ENCODE data around the gene MCRIP2.

The MCRIP2 gene

DNA sequence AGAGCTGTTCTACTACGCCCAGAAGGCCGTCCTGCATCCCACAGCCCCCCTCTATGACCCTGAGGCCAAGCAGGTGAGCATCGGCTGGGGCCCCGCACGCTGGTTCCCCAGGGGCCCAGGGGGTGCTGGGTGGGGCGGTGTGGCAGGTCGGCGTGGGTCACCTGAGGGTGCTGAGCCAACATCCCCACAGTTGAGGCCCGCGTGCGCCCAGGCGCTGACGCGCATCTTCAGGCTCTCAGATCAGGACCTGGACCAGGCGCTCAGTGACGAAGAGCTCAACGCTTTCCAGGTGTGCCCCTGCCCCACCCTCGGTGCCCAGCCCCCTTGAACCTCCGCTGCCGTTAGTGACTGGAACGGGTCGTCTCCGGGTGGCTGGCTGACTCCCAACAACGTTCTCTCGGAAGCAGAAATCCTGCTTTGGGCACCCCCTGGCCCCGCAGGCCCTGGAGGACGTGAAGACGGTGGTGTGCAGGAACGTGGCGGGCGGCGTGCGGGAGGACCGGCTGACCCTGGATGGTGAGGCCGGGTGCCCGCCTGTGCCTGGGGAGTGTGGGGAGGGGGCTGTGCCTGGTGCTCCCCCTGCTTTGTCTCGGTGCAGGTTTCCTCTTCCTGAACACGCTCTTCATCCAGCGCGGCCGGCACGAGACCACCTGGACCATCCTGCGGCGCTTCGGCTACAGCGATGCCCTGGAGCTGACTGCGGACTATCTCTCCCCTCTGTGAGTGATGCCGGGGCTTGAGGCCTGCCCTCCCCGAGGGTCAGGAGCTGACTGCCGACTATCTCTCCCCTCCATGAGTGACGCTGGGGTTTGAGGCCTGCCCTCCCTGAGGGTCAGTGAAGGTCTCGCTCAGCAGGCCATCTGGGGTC is 29.1 kb downstream of the MCRIP2 start:
- no peak for DNase-seq (ENCODE audit: low read depth)

DNA sequence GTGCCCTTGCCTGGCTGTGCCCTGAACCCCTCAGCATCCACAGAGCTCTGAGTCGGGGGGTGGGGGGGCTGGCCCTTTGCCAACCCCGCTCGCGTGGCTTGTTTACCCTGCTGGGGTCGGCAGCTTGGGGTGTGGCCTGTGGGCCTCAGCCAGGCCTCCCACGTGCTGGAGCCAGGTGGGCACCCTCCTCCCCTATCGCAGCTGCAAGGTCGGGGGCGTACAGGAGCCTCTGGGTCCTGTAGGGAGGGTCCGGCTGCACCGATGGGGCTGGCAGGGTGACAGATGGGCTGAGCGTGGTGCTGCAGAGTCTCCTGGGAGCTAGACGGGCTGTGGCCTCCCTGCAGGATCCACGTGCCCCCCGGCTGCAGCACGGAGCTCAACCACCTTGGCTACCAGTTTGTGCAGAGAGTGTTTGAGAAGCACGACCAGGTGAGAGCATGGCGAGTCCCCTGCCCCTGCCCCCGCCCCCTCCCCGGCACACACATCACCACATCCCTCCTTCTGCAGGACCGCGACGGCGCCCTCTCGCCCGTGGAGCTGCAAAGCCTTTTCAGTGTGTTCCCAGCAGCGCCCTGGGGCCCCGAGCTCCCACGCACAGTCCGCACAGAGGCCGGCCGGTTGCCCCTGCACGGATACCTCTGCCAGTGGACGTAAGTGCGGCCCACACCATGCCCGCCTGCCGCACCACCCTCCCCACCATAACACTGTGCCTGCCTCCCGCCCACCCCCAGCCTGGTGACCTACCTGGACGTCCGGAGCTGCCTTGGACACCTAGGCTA is 29.9 kb downstream of the MCRIP2 start:
- DNase-seq (ENCODE audit: low read depth) = no peak

DNA sequence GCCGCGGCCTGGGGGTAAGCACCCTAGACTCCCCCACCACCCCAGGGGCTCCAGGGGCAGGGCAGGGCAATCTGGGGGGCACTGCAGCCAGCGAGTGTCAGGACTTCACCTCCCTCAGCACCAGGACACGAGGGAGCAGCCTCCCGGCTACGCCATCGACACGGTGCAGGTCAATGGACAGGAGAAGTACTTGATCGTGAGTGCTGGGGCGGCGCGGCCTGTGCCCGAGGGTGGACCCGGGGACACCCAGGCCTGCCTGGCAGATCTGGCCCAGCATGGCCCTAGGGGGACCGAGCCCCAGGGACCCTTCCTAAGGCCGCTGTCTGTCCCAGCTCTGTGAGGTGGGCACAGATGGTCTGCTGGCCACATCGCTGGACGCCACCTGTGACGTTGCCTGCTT is 30.7 kb downstream of the MCRIP2 start:
- no peak for DNase-seq (ENCODE audit: low read depth)

DNA sequence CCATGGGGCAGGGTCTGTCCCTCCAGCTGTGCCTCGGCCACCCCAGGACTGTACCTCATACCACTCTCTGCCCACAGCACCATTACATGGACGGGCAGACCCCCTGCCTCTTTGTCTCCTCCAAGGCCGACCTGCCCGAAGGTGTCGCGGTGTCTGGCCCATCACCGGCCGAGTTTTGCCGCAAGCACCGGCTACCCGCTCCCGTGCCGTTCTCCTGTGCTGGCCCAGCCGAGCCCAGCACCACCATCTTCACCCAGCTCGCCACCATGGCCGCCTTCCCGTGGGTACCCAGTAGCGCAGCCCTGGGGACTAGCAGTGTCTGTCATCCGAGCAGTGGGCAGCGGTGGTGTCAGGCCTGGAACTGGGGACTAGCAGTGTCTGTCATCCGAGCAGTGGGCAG is 31.2 kb downstream of the MCRIP2 start:
- no peak for DNase-seq (ENCODE audit: low read depth)

DNA sequence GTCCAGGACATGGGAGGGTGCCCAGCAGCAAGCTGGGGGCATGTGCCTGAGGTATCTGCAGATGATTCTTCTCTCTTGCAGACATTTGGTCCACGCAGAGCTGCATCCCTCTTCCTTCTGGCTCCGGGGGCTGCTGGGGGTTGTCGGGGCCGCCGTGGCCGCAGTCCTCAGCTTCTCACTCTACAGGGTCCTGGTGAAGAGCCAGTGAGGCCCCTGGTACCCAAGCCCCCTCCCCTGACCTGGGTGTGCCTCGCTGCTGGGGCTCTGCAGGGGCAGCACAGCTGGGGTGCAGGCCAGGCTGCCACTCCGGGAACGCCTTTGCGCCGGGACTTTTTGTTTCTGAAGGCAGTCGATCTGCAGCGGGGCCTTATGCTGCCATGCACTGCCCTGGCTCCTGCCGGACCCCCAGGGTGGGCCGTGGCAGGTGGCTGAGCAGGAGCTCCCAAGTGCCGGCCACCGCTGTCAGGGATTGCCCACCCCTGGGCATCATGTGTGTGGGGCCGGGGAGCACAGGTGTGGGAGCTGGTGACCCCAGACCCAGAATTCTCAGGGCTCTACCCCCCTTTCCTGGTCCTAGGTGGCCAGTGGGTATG is 31.9 kb downstream of the MCRIP2 start:
- DNase-seq (ENCODE audit: low read depth) = no peak

DNA sequence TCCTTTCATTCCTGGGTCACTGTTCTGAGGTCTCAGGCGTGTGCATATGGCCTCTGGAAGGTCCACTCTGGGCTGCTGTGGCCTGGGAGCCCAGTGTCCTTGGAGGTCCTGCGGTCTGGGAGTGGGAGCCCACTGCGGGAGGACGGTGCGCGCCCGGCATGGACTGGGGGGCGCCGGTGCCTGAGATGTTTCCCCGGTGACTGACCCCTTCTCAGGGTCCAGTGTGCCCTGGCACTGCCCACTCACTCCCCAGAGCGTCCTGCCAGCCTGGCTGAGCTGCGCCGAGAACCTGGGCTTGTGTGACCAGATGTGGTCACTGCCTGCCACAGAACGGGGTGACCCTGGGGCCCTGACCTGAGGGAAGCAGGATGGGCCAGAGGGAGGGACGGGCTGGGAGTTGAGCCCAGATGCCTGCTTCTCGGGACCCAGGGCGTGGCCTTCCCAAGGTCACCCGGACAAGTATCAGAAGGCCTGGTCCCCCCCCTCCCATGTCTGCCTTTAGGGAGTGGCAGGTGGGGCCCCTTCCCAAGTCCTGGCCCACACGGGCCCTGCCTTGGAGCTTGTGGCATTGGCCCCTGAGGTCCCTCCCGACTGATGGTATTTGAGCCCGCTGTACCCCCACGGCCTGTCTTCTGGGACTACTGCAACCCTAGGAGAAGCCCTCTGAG is 32.7 kb downstream of the MCRIP2 start:
- DNase-seq (ENCODE audit: low read depth) = no peak

DNA sequence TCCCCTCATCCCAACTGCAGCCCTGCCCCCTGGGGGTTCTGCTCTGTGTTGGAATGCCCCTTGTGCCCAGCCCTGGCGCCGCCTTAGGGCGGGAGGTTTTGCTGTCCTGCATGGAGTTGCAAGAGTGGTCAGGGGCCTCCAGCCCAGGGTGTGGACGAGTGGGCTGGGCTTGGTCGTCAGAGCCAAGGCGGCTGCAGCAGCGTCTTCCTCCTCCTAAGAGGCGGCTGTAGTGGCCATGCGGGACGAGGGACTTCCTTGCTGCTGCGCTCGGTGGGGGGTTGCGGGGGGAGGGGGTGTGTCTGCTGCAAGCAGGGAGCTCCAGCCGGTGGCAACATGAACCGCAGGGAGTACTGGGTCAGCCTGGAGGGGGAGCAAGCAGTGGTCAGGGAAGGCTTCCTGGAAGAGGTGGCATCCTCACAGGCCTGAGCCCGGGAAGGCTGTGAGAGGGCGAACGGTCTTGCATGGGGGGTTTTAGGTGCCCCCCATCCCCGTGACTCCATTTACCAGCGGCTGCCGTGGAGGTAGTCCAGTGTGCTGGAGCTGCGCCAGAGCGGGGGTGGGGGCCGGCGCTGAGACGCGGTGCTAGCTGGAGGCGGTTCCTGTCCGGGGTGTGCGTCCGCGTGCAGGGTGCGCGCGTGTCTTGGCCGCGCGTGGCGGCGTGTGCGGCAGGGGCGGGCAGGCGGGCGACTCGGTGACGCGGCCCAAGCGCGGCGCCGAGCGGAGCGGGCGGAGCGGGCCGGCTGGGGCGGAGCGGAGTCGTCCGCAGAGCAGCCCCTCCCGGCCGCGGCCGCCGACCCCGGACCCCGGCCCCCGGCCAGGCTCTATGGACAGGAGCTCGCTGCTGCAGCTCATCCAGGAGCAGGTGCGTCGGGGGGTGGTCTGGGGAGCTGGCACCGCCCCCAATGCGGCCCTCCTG is 33.6 kb downstream of the MCRIP2 start, which contains the start of gene RHBDL1:
RHBDL1 (plus strand) TSS at position 704 of the 916 bp plus-strand sequence; CDS start at position 824, 120 bp downstream.
- DNase-seq (ENCODE audit: low read depth) = no peak

DNA sequence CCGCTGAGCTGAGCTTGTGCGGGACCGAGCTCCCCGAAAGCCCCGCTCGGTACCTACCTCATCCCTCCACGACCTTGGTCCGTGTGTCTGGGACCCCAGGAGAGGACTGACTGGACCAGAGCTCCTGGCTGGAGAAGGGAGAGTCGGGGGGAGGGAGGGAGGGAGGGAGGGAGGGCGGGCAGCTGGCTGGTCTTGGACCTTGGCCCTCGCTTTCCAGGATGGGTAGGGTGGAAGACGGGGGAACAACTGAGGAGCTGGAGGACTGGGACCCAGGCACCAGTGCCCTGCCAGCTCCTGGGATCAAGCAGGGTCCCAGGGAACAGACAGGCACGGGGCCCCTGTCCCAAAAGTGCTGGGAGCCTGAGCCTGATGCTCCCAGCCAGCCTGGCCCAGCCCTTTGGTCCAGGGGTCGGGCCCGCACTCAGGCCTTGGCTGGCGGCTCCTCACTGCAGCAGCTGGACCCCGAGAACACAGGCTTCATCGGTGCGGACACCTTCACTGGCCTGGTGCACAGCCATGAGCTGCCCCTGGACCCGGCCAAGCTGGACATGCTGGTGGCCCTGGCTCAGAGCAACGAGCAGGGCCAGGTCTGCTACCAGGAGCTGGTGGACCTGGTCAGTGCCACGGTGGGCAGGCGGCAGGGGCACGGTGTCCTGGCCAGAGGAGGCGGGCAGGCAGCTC is 34.4 kb downstream of the MCRIP2 start:
- DNase-seq (ENCODE audit: low read depth) = no peak

DNA sequence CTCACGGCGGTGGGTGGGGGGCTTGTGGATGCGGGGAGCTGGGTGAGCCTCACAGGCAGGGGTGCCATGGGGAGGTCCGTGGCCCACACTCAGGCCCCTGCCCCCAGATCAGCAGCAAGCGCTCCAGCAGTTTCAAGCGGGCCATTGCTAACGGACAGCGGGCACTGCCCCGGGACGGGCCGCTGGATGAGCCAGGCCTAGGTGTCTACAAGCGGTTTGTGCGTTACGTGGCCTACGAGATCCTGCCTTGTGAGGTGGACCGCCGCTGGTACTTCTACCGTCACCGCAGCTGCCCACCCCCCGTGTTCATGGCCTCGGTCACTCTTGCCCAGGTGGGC is 34.9 kb downstream of the MCRIP2 start:
- no peak for DNase-seq (ENCODE audit: low read depth)

DNA sequence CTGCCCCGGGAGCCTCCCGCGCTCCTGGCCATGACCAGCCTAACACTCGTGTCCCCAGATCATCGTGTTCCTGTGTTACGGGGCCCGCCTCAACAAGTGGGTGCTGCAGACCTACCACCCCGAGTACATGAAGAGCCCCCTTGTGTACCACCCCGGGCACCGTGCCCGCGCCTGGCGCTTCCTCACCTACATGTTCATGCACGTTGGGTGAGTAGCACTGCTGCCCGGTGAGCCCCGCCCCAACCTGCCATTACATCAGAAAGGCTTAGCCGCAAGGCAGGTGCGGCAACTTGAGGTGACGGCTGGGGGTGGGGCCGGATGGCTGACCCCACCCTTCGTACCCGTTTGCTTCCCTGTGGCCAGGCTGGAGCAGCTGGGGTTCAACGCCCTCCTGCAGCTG is 35.3 kb downstream of the MCRIP2 start:
- DNase-seq (ENCODE audit: low read depth) = no peak

DNA sequence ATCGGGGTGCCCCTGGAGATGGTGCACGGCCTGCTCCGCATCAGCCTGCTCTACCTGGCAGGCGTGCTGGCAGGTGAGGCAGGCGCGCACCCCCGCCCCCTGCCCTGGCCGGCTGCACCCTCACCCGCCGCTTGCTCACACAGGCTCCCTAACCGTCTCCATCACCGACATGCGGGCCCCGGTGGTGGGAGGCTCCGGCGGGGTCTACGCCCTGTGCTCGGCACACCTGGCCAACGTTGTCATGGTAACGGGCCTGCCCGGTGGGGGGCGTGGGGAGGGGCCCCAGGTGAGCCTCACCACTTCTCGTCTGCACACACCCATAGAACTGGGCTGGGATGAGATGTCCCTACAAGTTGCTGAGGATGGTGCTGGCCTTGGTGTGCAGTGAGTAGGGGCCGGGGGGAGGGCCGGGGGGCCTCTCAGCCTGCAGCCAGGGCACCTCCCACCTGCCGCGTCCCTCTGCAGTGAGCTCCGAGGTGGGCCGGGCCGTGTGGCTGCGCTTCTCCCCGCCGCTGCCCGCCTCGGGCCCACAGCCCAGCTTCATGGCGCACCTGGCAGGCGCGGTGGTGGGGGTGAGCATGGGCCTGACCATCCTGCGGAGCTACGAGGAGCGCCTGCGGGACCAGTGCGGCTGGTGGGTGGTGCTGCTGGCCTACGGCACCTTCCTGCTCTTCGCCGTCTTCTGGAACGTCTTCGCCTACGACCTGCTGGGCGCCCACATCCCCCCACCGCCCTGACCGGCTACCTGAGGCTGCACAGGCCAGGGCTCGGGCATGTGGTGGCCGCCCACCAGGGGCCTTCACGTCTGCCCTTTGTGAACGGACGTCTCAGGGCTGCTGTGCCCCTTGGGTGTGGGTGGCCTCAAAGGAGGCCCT is 35.9 kb downstream of the MCRIP2 start:
- DNase-seq (ENCODE audit: low read depth) = no peak

DNA sequence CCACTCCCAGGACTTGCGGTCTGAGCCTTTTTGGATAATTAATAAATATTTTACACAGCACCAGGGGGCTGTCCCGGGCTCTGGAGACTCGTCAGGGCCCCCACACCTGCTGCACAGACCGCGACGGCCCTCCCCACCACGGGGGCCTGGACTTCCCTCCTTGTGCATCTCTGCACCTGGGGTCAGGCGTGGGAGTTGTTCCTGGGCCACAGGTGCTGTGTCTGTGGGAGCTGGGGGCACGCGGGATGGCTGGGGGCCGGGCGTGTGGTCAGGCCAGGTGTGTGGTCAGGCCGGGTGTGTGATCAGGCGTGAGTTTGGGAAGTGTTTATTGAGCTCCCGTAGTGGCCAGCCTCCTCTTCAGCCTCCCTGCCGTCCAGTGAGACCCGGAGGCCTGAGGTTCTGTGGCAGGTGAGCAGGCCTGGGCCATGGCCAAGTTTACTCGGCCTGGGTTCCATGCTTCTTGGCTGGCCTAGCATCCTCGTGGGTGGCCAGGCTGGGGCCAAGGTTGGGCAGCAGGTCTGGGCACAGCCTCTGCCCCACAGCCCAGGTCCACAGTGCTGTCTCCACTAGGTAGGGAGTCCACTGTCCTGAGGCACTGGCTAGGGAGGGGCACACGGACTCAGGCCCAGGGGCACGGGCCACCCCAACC is 36.7 kb downstream of the MCRIP2 start:
- DNase-seq (ENCODE audit: low read depth) = no peak

DNA sequence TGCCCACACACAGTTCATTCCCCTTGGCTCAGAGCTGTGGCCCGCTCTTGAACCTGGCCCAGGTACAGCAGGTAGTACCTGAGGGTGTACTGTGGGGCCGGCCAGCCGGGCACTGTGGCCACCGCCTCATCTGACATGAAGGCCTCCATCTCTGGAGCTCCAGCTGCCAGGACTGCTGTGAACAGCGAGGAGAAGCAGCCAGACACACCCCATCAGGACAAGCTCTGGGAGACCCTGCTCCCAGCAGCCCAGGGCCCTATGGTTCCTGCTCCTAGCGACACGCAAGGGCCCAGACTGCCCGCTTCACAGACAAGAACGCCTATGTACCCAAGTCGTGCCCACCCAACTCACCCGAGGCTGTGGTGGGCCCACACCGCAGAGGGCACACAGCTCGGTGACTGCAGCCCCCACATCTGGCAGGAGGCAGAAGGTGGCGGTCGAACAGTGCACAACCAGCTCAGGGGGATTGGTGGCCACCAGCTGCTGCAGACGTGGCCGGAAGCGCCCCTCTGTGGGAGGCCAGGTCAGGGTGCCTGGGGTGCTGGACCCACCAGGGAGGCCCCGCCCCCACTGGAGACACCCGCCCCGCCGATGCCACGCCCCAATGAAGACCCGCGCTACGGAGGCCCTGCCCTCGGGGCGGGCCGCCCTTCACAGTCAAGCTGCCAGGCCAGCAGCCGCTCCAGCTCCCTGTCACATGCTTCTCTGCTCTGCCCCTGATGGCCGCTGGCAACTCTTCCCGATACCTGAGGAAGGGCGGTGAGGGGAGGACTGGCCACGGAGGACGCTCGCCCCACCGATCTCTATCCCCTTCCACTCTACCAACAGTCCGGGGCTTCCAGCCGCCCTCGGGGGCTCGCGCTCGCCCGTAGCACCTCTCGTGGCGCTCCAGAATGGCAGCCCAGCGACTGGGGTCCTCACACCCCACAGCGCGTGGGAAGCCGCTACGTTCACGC is 37.5 kb downstream of the MCRIP2 start:
- no peak for DNase-seq (ENCODE audit: low read depth)

DNA sequence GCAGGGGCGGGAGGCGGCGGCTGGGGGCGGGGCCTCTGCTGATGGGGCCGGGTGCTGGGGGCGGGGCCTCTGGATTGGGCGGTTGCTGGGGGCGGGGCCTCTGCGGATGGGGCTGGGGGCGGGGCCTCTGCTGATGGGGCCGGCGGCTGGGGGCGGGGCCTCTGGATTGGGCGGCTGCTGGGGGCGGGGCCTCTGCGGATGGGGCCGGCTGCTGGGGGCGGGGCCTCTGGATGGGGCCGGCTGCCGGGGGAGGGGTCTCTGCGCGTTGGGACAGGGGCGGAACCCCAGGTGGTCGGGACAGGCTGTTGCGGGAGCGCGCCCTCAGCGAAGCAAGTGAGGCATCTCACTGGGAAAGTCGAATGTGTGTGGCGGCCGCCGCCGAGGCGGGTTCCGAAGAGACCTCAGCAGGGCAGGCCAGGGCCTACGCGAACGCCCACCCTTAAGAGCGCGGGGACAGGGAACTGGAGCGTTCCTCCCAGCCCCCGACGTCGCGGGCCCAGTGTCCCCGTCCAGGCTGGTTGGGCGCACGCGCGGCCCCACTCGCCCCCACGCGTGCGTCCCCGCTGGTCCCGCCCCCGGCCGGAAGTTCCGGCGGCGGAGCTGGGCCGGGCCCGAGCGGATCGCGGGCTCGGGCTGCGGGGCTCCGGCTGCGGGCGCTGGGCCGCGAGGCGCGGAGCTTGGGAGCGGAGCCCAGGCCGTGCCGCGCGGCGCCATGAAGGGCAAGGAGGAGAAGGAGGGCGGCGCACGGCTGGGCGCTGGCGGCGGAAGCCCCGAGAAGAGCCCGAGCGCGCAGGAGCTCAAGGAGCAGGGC is 38.4 kb downstream of the MCRIP2 start, which contains the start of gene STUB1:
STUB1 (plus strand) TSS at position 597 of the 811 bp plus-strand sequence; CDS start at position 713, 116 bp downstream.
- peak; percentile 86 for DNase-seq (ENCODE audit: low read depth)

DNA sequence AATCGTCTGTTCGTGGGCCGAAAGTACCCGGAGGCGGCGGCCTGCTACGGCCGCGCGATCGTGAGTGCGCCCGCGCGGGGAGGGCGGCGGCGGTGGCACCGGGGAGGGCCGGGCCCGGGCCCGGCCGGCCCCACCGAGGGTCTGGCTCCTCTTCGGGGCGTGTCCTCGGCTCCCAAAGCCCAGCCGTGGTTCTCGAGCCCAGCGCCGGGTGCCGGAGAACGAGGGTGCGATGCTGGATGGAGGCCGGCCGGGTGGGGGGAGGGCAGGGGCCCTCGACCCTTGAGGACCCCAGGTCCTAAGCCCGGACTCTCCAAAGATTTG is 39.0 kb downstream of the MCRIP2 start:
- no peak for DNase-seq (ENCODE audit: low read depth)

DNA sequence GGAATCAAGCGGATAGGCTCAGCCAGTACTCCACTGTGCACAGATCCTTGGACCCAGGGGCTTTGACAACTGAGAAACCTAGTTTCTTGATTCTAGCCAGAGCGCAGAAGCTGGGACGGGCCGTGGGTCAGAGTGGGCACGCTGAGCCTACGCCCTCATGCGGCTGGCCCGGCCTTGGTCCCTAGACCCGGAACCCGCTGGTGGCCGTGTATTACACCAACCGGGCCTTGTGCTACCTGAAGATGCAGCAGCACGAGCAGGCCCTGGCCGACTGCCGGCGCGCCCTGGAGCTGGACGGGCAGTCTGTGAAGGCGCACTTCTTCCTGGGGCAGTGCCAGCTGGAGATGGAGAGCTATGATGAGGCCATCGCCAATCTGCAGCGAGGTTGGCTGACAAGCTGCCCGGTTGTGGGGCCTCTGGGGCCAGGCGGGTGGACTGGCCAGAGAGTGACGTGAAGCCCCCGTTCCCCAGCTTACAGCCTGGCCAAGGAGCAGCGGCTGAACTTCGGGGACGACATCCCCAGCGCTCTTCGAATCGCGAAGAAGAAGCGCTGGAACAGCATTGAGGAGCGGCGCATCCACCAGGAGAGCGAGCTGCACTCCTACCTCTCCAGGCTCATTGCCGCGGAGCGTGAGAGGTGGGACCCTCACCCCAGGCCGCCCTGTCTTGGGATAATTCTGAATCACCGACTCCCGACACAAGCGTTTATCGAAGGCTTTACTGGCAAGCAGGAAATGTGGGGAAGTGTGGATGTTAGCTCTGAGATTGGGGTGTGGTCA is 39.5 kb downstream of the MCRIP2 start:
- DNase-seq (ENCODE audit: low read depth) = no peak

Measured in activated T-cell treated with anti-CD3 and anti-CD28 coated beads for 24 hours (primary cell).